ENCODE results near the gene SEC61B. TPM values are rescaled to one million over a fixed set of nuclear protein-coding genes. Genes with fewer than 3 reads are reported as not detected.

The SEC61B gene
- total RNA-seq, 6 experiments from 2014 or later: 234 to 281 (median 252) TPM

DNA sequence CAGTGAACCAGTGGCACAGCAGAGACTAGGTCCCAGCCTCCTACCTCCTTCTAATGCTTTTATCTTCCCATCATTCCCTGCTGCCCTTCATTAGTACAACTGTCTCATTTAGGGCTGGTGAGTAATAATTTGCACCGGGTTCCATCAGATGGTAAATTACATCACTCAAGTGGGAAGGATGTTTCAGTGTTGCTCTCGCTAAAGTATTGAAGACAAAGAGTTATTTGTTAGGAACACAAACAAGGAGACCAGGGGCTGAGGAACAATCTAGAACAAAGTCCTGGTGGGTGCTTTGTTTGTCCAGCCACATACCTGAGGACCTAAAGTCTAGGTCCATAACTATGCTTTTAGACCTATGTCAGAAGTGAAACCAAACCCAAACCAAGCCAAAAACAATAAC is 52.4 kb downstream of the SEC61B start:
- Mint-ChIP-seq H3K27me3 (ENCODE audit: insufficient read depth) (peaks cover 3% of the 10 kb centered on the region; the same call in 1 of the 2 replicates), H3K9me3 (peaks cover 6% of the 10 kb centered on the region; the same call in 1 of the 2 replicates), H3K4me1 (ENCODE audit: low read depth) (peaks cover 14% of the 10 kb centered on the region), H3K36me3 (ENCODE audit: low read depth) (0 out of 2 replicates have a peak, but pooled peaks cover 5% of the 10 kb centered on the region), H3K4me3 (no peak overlapping the region), H3K27ac (no peak overlapping the region)
- DNase-seq: no peak
- TF ChIP-seq, protein P1, sequence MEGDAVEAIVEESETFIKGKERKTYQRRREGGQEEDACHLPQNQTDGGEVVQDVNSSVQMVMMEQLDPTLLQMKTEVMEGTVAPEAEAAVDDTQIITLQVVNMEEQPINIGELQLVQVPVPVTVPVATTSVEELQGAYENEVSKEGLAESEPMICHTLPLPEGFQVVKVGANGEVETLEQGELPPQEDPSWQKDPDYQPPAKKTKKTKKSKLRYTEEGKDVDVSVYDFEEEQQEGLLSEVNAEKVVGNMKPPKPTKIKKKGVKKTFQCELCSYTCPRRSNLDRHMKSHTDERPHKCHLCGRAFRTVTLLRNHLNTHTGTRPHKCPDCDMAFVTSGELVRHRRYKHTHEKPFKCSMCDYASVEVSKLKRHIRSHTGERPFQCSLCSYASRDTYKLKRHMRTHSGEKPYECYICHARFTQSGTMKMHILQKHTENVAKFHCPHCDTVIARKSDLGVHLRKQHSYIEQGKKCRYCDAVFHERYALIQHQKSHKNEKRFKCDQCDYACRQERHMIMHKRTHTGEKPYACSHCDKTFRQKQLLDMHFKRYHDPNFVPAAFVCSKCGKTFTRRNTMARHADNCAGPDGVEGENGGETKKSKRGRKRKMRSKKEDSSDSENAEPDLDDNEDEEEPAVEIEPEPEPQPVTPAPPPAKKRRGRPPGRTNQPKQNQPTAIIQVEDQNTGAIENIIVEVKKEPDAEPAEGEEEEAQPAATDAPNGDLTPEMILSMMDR (IDR thresholded peaks at IDR 0.05): no peak

Other genes with a start within 250 kb of the SEC61B start
- gene TGFBR1, start 117.2 kb upstream of the SEC61B start, total RNA-seq (2021; fragmentation: NEBNext Ultra II Directional; extraction: Animal tissue kit (Norgen Biotek cat#: 25700)): 10 to 100 TPM; 28.8 to 39.1 (median 32.7) TPM
- 10 to 100 TPM; 30.4 to 42.2 (median 38.3) TPM for gene ALG2, start 340 bp upstream of the SEC61B start, total RNA-seq (2021; fragmentation: NEBNext Ultra II Directional; extraction: Animal tissue kit (Norgen Biotek cat#: 25700))

Data from HFFc6 (cell line).